Neuronal stem cell (in vitro differentiated cells): ENCODE measurements around the gene OMP. TPM values are rescaled to one million over a fixed set of nuclear protein-coding genes. Genes with fewer than 3 reads are reported as not detected.
A peak's percentile ranks its signal among the peaks of the same experiment; 100 is the strongest.

Experiments used
- DNase-seq: peaks from one replicate; pipeline ENCODE4 v3.0.0-alpha.2; 2013; ENCODE audit warnings: low spot score
- H2AFZ ChIP-seq: one replicate; pipeline ENCODE4 v1.6.1; 2013; ENCODE audit warnings: mild to moderate bottlenecking, low read length, inconsistent platforms
- H2AK5ac ChIP-seq: 2 replicates; pipeline ENCODE4 v1.6.1; 2013; ENCODE audit warnings: low read depth, mild to moderate bottlenecking, inconsistent platforms, low read length, moderate library complexity, mixed read lengths
- H2BK120ac ChIP-seq: 2 replicates; pipeline ENCODE4 v1.6.1; 2013; ENCODE audit warnings: low read depth, mild to moderate bottlenecking, inconsistent platforms, low read length, moderate library complexity, mixed read lengths
- H2BK12ac ChIP-seq: one replicate; pipeline ENCODE4 v1.6.1; 2013; ENCODE audit warnings: low read length, inconsistent platforms
- H2BK15ac ChIP-seq: 2 replicates; pipeline ENCODE4 v1.6.1; 2013; ENCODE audit warnings: mild to moderate bottlenecking, low read length, inconsistent platforms, mixed read lengths
- H2BK5ac ChIP-seq: one replicate; pipeline ENCODE4 v1.6.1; 2013; ENCODE audit warnings: inconsistent platforms, mild to moderate bottlenecking, low read length, moderate library complexity
- H3K14ac ChIP-seq: one replicate; pipeline ENCODE4 v1.6.1; 2013; ENCODE audit warnings: low read length, inconsistent platforms
- H3K18ac ChIP-seq: 2 replicates; pipeline ENCODE4 v1.6.1; 2013; ENCODE audit warnings: low read length, inconsistent platforms
- H3K23ac ChIP-seq: 2 replicates; pipeline ENCODE4 v1.6.1; 2013; ENCODE audit warnings: low read depth, mild to moderate bottlenecking, mixed read lengths, low read length, inconsistent platforms; ENCODE audit not compliant: poor library complexity
- H3K27ac ChIP-seq: replicated peaks from 3 replicates; pipeline ENCODE4 v1.5.1; 2013; ENCODE audit warnings: low read length, inconsistent platforms
- H3K27me3 ChIP-seq, 3 experiments: 2 replicates each; pipeline ENCODE4 v1.6.1; 2013; ENCODE audit warnings: low read length in 3 of 3, mild to moderate bottlenecking in 2 of 3, inconsistent platforms in 1 of 3, low read depth in 1 of 3, mixed read lengths in 1 of 3, moderate library complexity in 1 of 3; ENCODE audit not compliant: control insufficient read depth in 3 of 3, insufficient read depth in 3 of 3
- H3K36me3 ChIP-seq, 2 donors: replicated peaks in 1 of 2; 2 replicates each; pipeline ENCODE4 v1.6.1; 2013; ENCODE audit warnings: low read length in 2 of 2; ENCODE audit not compliant: control insufficient read depth in 2 of 2, insufficient read depth in 2 of 2
- H3K4ac ChIP-seq: 2 replicates; pipeline ENCODE4 v1.6.1; 2013; ENCODE audit warnings: inconsistent platforms, mild to moderate bottlenecking, low read length, moderate library complexity
- H3K4me1 ChIP-seq, 2 donors: 1 replicate in 1 of 2; 2 replicates in 1 of 2; pipeline ENCODE4 v1.6.1; 2013; ENCODE audit warnings: low read length in 2 of 2, low read depth in 1 of 2; ENCODE audit not compliant: control insufficient read depth in 2 of 2, insufficient read depth in 1 of 2
- H3K4me2 ChIP-seq: one replicate; pipeline ENCODE4 v1.6.1; 2013; ENCODE audit warnings: mild to moderate bottlenecking, low read length, inconsistent platforms; ENCODE audit not compliant: insufficient read depth, poor library complexity, severe bottlenecking
- H3K4me3 ChIP-seq, 2 donors: 2 replicates each; pipeline ENCODE4 v1.5.1; 2013; ENCODE audit warnings: low read length in 2 of 2, mild to moderate bottlenecking in 2 of 2, inconsistent platforms in 1 of 2, moderate library complexity in 1 of 2
- H3K79me1 ChIP-seq: one replicate; pipeline ENCODE4 v1.6.1; 2013; ENCODE audit warnings: low read depth, mild to moderate bottlenecking, inconsistent platforms, low read length, moderate library complexity
- H3K9ac ChIP-seq: one replicate; pipeline ENCODE4 v1.6.1; 2013; ENCODE audit warnings: mild to moderate bottlenecking, low read depth, low read length, inconsistent platforms; ENCODE audit not compliant: poor library complexity
- H3K9me3 ChIP-seq, 2 donors: replicated peaks in 1 of 2; 2 replicates each; pipeline versions ENCODE3 to v1.6.1; 2013; ENCODE audit warnings: low read length in 2 of 2, mild to moderate bottlenecking in 2 of 2, inconsistent platforms in 1 of 2, low read depth in 1 of 2, mixed read lengths in 1 of 2, moderate library complexity in 1 of 2; ENCODE audit not compliant: control insufficient read depth in 2 of 2, insufficient read depth in 1 of 2
- H4K8ac ChIP-seq: one replicate; pipeline ENCODE4 v1.6.1; 2013; ENCODE audit warnings: low read depth, mild to moderate bottlenecking, inconsistent platforms, low read length, moderate library complexity
- H4K91ac ChIP-seq: one replicate; pipeline ENCODE4 v1.6.1; 2013; ENCODE audit warnings: low read length, low read depth, mild to moderate bottlenecking, inconsistent platforms; ENCODE audit not compliant: poor library complexity
- WGBS, 2 donors: extraction: QIAGEN DNeasy Blood & Tissue Kit; methylation state at CpG; one replicate each; pipeline ENCODE4 v1.1.7; 2013; ENCODE audit warnings: missing lambda C conversion rate in 2 of 2, mixed read lengths in 1 of 2; ENCODE audit not compliant: insufficient read length in 2 of 2, insufficient replicate concordance in 1 of 2; ENCODE audit errors: extremely low coverage in 2 of 2; 5-methylcytosine and 5-hydroxymethylcytosine counted together
- polyA plus RNA-seq, 2 experiments: library from polyadenylated mRNA; stranded (reverse); fragments of 200-250 nt; gene quantifications; one replicate each; pipeline ENCODE4 v1.2.3, GENCODE V29; 2013

The OMP gene, protein sequence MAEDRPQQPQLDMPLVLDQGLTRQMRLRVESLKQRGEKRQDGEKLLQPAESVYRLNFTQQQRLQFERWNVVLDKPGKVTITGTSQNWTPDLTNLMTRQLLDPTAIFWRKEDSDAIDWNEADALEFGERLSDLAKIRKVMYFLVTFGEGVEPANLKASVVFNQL
- polyA plus RNA-seq (2013, experiment 1 of 2), result not detected
- not detected for polyA plus RNA-seq (2013, experiment 2 of 2)

DNA sequence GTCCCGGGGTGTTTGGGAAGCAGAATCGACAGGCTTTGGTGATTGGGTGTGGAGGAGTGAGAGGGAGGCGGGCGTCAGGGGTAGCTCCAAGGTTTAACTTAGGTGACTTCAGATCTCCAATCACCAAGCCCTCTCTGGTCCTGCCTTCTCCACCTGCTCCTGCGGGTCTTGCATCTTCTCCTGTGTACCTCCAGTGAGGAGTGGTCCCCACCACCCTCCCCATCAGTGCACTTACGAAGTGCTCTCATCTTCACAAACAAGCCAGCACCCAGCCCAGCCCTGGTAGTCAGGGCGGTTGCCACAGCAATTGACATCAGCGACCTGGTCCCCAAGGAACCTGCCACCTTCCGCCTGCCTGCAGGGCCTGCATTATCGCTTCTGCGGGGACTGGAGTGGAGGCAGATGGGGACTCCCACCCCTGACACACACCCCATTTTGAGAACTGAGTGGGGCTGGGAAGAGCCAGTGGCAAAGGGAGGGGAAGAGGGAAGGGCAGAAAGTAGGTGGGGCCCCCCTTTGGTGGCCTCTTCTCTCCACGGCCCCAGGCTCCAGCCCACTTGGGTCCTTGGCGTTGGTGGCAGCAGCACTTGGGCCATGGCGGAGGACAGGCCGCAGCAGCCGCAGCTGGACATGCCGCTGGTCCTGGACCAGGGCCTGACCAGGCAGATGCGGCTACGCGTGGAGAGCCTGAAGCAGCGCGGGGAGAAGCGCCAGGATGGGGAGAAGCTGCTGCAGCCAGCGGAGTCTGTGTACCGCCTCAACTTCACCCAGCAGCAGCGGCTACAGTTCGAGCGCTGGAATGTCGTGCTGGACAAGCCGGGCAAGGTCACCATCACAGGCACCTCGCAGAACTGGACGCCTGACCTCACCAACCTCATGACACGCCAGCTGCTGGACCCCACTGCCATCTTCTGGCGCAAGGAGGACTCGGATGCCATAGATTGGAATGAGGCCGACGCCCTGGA lies at the start of gene OMP:
OMP (plus strand) TSS at position 595 of the 965 bp plus-strand sequence; CDS start at position 595, 0 bp downstream.
- WGBS, 2 donors, result no CpG with 5 or more reads among the region's 37 CpGs
- Histone ChIP-seq H3K23ac (peak within 1 kb of the TSS; percentile 73), H3K27ac (no peak within 1 kb of the TSS), H2BK12ac (peak within 1 kb of the TSS; percentile 41), H4K91ac (no peak within 1 kb of the TSS), H3K9me3 (peaks cover 0 to 2% of the 10 kb centered on the region in 2 donors), H3K4me3 (no peak within 1 kb of the TSS), H3K14ac (peak within 1 kb of the TSS; percentile 17), H4K8ac (no peak within 1 kb of the TSS), H3K79me1 (no peaks in the 10 kb centered on the region), H2AFZ (no peak within 1 kb of the TSS), H3K4ac (peak within 1 kb of the TSS; percentile 3), H3K27me3 (no peaks in the 10 kb centered on the region), H2BK120ac (peak within 1 kb of the TSS; percentile 72), H2BK15ac (no peak within 1 kb of the TSS), H2AK5ac (peak within 1 kb of the TSS; percentile 10), H3K4me2 (no peak within 1 kb of the TSS), H3K9ac (no peak within 1 kb of the TSS), H2BK5ac (no peak within 1 kb of the TSS), H3K36me3 (peaks cover 2 to 55% of the 10 kb centered on the region in 2 donors), H3K18ac (peak within 1 kb of the TSS; percentile 2), H3K4me1 (no peaks in the 10 kb centered on the region)
- DNase-seq, result no peak

DNA sequence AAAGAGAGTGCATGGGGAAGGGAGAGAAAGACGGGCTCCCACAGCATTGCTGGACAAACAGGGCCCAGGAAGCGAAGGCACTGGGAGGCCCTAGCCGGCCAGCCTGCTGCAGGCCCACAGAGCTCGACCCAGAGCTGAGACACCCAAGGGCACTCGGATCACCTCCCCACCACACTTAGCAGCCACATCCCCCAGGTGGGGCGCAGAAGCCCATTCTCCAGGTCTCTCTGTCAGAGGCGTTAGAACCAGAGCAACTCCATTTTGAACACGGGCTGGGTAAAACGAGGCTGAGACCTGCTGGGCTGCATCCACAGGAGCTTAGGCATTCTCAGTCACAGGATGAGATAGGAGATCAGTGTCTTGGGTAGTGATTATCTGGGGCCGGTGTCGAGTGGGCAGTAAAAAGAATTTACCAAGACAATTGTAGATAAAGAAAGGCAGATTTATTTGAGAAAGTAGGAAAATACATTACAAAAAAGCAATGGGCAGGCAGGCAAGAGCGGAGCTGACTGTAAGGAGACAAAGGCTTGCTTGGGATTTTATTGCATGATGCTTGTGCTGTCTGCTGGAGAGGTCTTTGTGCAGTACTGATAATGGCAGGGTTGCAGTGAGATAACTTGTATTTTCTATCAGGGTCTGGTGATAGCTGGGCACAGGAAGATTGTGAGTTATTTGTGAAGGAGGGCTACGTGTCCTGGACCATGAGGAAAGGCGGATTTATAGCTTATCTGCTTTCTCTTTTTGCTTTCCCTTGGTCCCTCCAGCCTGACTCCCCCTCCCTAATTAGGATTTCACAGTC lies 49.2 kb upstream of the OMP start:
- Histone ChIP-seq H3K27me3 (no peaks in the 10 kb centered on the region), H3K9me3 (peaks cover 7 to 8% of the 10 kb centered on the region in 2 donors), H3K18ac (no peak overlapping the region), H3K4me2 (no peak overlapping the region), H4K8ac (peak overlapping the region; percentile 17), H2BK5ac (no peak overlapping the region), H3K27ac (no peak overlapping the region), H2AK5ac (peak overlapping the region; percentile 70), H3K4me3 (no peak overlapping the region), H2BK120ac (no peak overlapping the region), H2BK15ac (no peak overlapping the region), H3K36me3 (no peaks in the 10 kb centered on the region), H3K4ac (no peak overlapping the region), H3K4me1 (peaks cover 0 to 21% of the 10 kb centered on the region in 2 donors), H2BK12ac (no peak overlapping the region), H3K9ac (no peak overlapping the region), H3K23ac (peak overlapping the region; percentile 65), H3K14ac (peak overlapping the region; percentile 82), H4K91ac (no peak overlapping the region), H3K79me1 (no peaks in the 10 kb centered on the region), H2AFZ (peak overlapping the region; percentile 65)
- no peak for DNase-seq
- no CpG with 5 or more reads among the region's 14 CpGs for WGBS, 2 donors

DNA sequence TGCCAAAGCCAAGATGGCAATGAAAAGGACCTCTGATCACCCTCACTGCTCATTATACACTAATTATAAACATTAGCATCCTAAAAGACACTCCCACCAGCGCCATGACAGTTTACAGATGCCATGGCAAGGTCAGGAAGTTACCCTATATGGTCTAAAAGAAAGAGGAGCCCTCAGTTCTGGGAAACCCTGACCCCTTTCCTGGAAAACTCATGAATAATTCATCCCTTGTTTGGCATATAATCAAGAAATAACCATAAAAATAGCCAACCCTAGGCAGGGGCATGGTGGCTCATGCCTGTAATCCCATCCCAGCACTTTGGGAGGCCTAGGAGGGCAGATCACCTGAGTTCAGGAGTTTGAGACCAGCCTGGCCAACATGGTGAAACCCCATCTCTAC lies 48.6 kb upstream of the OMP start:
- no peak for DNase-seq
- no peaks in the 10 kb centered on the region for H3K79me1 ChIP-seq
- H2BK12ac ChIP-seq, result no peak overlapping the region
- no peak overlapping the region for H3K23ac ChIP-seq
- H3K27ac ChIP-seq, result no peak overlapping the region
- no peak overlapping the region for H3K9ac ChIP-seq
- H2BK120ac ChIP-seq, result no peak overlapping the region
- H2AFZ ChIP-seq, result peak overlapping the region; percentile 65
- no peaks in the 10 kb centered on the region for H3K27me3 ChIP-seq
- no peaks in the 10 kb centered on the region for H3K36me3 ChIP-seq
- H2BK5ac ChIP-seq, result no peak overlapping the region
- no peak overlapping the region for H3K18ac ChIP-seq
- H2BK15ac ChIP-seq, result no peak overlapping the region
- peaks cover 0 to 21% of the 10 kb centered on the region in 2 donors for H3K4me1 ChIP-seq
- H3K4me3 ChIP-seq, result no peak overlapping the region
- no peak overlapping the region for H3K4ac ChIP-seq
- H3K9me3 ChIP-seq, result peaks cover 7 to 8% of the 10 kb centered on the region in 2 donors
- H3K4me2 ChIP-seq, result no peak overlapping the region
- no peak overlapping the region for H4K91ac ChIP-seq
- no peak overlapping the region for H4K8ac ChIP-seq
- no peak overlapping the region for H3K14ac ChIP-seq
- no peak overlapping the region for H2AK5ac ChIP-seq
- WGBS, 2 donors, result no CpG with 5 or more reads among the region's 1 CpG
